Adrenal gland (tissue), 5 donors: ENCODE measurements around the gene SLC22A17.

ENCODE experiments used
- CTCF ChIP-seq, 6 experiments: fragments of 450-650 bp in 4 of 6; fragments of 200-600 bp in 2 of 6; sonication (generic) in 1 of 6; IDR thresholded peaks; 1 replicate in 5 of 6; 2 replicates in 1 of 6; pipeline versions ENCODE4 v1.5.1 to v1.8.0; 2016 to 2021; ENCODE audit warnings: antibody characterized with exemption in 6 of 6, mild to moderate bottlenecking in 2 of 6, moderate library complexity in 1 of 6
- POLR2A ChIP-seq, 2 donors: fragments of 450-650 bp; IDR thresholded peaks; one replicate each; pipeline ENCODE4 v1.6.1; 2017; ENCODE audit warnings: antibody characterized with exemption in 2 of 2, mild to moderate bottlenecking in 2 of 2, moderate library complexity in 1 of 2
- donor health status: DM: no; HTN: no; CAD: no.

- no peak for TF ChIP-seq POLR2A (IDR thresholded peaks at IDR 0.05)
- TF ChIP-seq CTCF (IDR thresholded peaks at IDR 0.05), result no peak
Observed at GRCh38 chr14:23322568-23323517, 29.8 kb downstream of the SLC22A17 start.
